HCT116 (cell line): ENCODE measurements around the gene ADGRB3. TPM values are rescaled to one million over a fixed set of nuclear protein-coding genes. Genes with fewer than 3 reads are reported as not detected.

Source experiments
- ATAC-seq: fragments of 200-7000 bp; cut with Tn5 transposase; 2 replicates; pipeline ENCODE4 v1.9.1; 2020; ENCODE audit warnings: mild to moderate bottlenecking, moderate library complexity
- BruUV-seq: library from RNA; stranded (reverse); fragments of 400-500 nt; replicated peaks from 2 replicates; lab custom pipeline; 2021; lab: Mats Ljungman, UMichigan
- CTCF ChIA-PET: fragments of 300-600 bp; sonication (Branson Sonifier 250); formaldehyde crosslinking; loops from one replicate; lab custom pipeline; 2021; ENCODE audit warnings: antibody characterized with exemption; lab: Charles Lee
- POLR2A ChIA-PET: fragments of 300-600, 350-600 bp; sonication (Branson Sonifier 250); formaldehyde crosslinking; loops from one replicate; lab custom pipeline; 2021; ENCODE audit warnings: antibody characterized with exemption; lab: Charles Lee
- RAD21 ChIA-PET, 2 experiments: fragments of 300-600 bp; sonication (Branson Sonifier 250); formaldehyde crosslinking; loops; one replicate each; lab custom pipeline; 2023; ENCODE audit warnings: low total read pairs in 2 of 2; ENCODE audit not compliant: uncharacterized antibody in 2 of 2, unreplicated experiment in 2 of 2, low non-redundant PET in 1 of 2; lab: Charles Lee
- DNase-seq: peaks from one replicate; pipeline ENCODE4 v3.0.0-alpha.2; 2010; ENCODE audit warnings: low read depth, low spot score
- H2AFZ ChIP-seq: fragments of 200-600 bp; shearing (Covaris generic), sonication (generic); 2 replicates; pipeline ENCODE4 v1.6.1; 2017; ENCODE audit warnings: low read depth, mixed run types, mixed read lengths, antibody characterized with exemption, low read length; ENCODE audit not compliant: poor library complexity, severe bottlenecking
- H3K27ac ChIP-seq: 2 replicates; pipeline ENCODE4 v1.5.1; 2012; ENCODE audit warnings: low read depth, low read length
- H3K27me3 ChIP-seq: fragments of 200-600 bp; sonication (generic); 2 replicates; pipeline ENCODE4 v1.6.1; 2016; ENCODE audit warnings: mixed run types, low read length, mixed read lengths; ENCODE audit not compliant: insufficient read depth
- H3K36me3 ChIP-seq, 2 experiments: fragments of 200-500 bp in 1 of 2; fragments of 200-600 bp in 1 of 2; sonication (Bioruptor generic) in 1 of 2; sonication (generic) in 1 of 2; 2 replicates each; pipeline versions ENCODE4 v1.5.1 to v1.6.1; 2014 to 2016; ENCODE audit warnings: low read length in 2 of 2, inconsistent platforms in 1 of 2, mixed read lengths in 1 of 2, mixed run types in 1 of 2; ENCODE audit not compliant: insufficient read depth in 2 of 2, control insufficient read depth in 1 of 2
- H3K4me1 ChIP-seq, 2 experiments: fragments of 200-600 bp in 1 of 2; sonication (generic) in 1 of 2; 2 replicates each; pipeline versions ENCODE4 v1.5.1 to v1.6.1; 2012 to 2017; ENCODE audit warnings: low read length in 2 of 2, inconsistent platforms in 1 of 2, mild to moderate bottlenecking in 1 of 2, mixed read lengths in 1 of 2, mixed run types in 1 of 2, moderate library complexity in 1 of 2; ENCODE audit not compliant: insufficient read depth in 2 of 2, control insufficient read depth in 1 of 2
- H3K4me2 ChIP-seq: fragments of 200-600 bp; sonication (generic); 2 replicates; pipeline ENCODE4 v1.6.1; 2017; ENCODE audit warnings: mixed run types, low read length, mixed read lengths
- H3K4me3 ChIP-seq, 2 experiments: fragments of 200-600 bp in 1 of 2; sonication (generic) in 1 of 2; replicated peaks in 1 of 2; 2 replicates each; pipeline ENCODE4 v1.5.1; 2011 to 2016; ENCODE audit warnings: low read length in 2 of 2, control low read depth in 1 of 2, low read depth in 1 of 2, mild to moderate bottlenecking in 1 of 2, mixed read lengths in 1 of 2, mixed run types in 1 of 2
- H3K79me2 ChIP-seq: fragments of 200-600 bp; sonication (generic); 2 replicates; pipeline ENCODE4 v1.6.1; 2017; ENCODE audit warnings: mild to moderate bottlenecking, mixed run types, low read length, moderate library complexity, mixed read lengths; ENCODE audit not compliant: insufficient read depth
- H3K9ac ChIP-seq: fragments of 200-600 bp; sonication (generic); 2 replicates; pipeline ENCODE4 v1.6.1; 2016; ENCODE audit warnings: low read length, mixed read lengths
- H3K9me2 ChIP-seq: fragments of 200-600 bp; sonication (generic), shearing (Covaris generic); 2 replicates; pipeline ENCODE4 v1.6.1; 2017; ENCODE audit warnings: mixed run types, mild to moderate bottlenecking, moderate library complexity; ENCODE audit not compliant: insufficient read depth
- H3K9me3 ChIP-seq, 2 experiments: fragments of 200-500 bp in 1 of 2; fragments of 200-600 bp in 1 of 2; sonication (Bioruptor generic) in 1 of 2; sonication (generic) in 1 of 2; 2 replicates each; pipeline ENCODE4 v1.6.1; 2014 to 2017; ENCODE audit warnings: low read length in 2 of 2, mixed read lengths in 2 of 2, inconsistent platforms in 1 of 2, low read depth in 1 of 2, mild to moderate bottlenecking in 1 of 2, mixed run types in 1 of 2, moderate library complexity in 1 of 2; ENCODE audit not compliant: control insufficient read depth in 1 of 2, insufficient read depth in 1 of 2
- H4K20me1 ChIP-seq: fragments of 200-600 bp; sonication (generic), shearing (Covaris generic); 2 replicates; pipeline ENCODE4 v1.6.1; 2017; ENCODE audit warnings: mixed run types, mild to moderate bottlenecking, moderate library complexity; ENCODE audit not compliant: insufficient read depth
- ATF3 ChIP-seq: IDR thresholded peaks from 2 replicates; pipeline ENCODE4 v1.6.1; 2012
- ELF1 ChIP-seq: IDR thresholded peaks from 2 replicates; pipeline ENCODE4 v1.6.1; 2012; ENCODE audit warnings: low read depth, borderline replicate concordance
- EZH2 ChIP-seq: fragments of 200-600 bp; sonication (generic); IDR thresholded peaks from 2 replicates; pipeline ENCODE4 v1.6.1; 2017; ENCODE audit warnings: antibody characterized with exemption, mixed run types
- FOSL1 ChIP-seq: IDR thresholded peaks from 2 replicates; pipeline ENCODE4 v1.6.1; 2012; ENCODE audit warnings: low read depth
- JUND ChIP-seq: IDR thresholded peaks from 2 replicates; pipeline ENCODE4 v1.6.1; 2012
- MAX ChIP-seq: IDR thresholded peaks from 2 replicates; pipeline ENCODE4 v1.6.1; 2012
- POLR2AphosphoS5 ChIP-seq: IDR thresholded peaks from 2 replicates; pipeline ENCODE4 v1.6.1; 2011; ENCODE audit warnings: mild to moderate bottlenecking, low read depth, low read length, moderate library complexity
- REST ChIP-seq: IDR thresholded peaks from 2 replicates; pipeline ENCODE4 v1.6.1; 2012; ENCODE audit warnings: low read depth
- SP1 ChIP-seq: IDR thresholded peaks from 2 replicates; pipeline ENCODE4 v1.6.1; 2012; ENCODE audit warnings: low read depth
- SRF ChIP-seq: IDR thresholded peaks from 2 replicates; pipeline ENCODE4 v1.6.1; 2012; ENCODE audit warnings: low read depth
- TCF7L2 ChIP-seq: IDR thresholded peaks from 2 replicates; pipeline ENCODE4 v1.7.0; 2011; ENCODE audit warnings: borderline replicate concordance, inconsistent platforms; ENCODE audit not compliant: insufficient read depth, insufficient read length; ENCODE audit errors: extremely low read depth
- YY1 ChIP-seq: IDR thresholded peaks from 2 replicates; pipeline ENCODE4 v1.6.1; 2011; ENCODE audit warnings: low read length, low read depth, moderate library complexity, mild to moderate bottlenecking; ENCODE audit not compliant: insufficient replicate concordance; ENCODE audit errors: extremely low read depth
- ZNF274 ChIP-seq: fragments of 200-500 bp; sonication (Bioruptor generic); IDR thresholded peaks from 2 replicates; pipeline ENCODE4 v1.6.1; 2014; ENCODE audit warnings: mild to moderate bottlenecking, low read depth, low read length, inconsistent platforms
- intact Hi-C: fragments of 100-400 bp; cut with micrococcal nuclease; formaldehyde crosslinking; loops from 2 replicates; pipeline ENCODE4 v1.10.0; 2022
- total RNA-seq: library from RNA; stranded (reverse); gene quantifications from one replicate; pipeline ENCODE4 v1.2.1, GENCODE V29; 2021; ENCODE audit not compliant: unreplicated experiment
- TF ChIP-seq, protein P1 (sequence below): IDR thresholded peaks from 2 replicates; pipeline ENCODE4 v1.6.1; 2011; ENCODE audit warnings: mild to moderate bottlenecking, low read length, moderate library complexity; ENCODE audit not compliant: insufficient replicate concordance; ENCODE audit errors: extremely low read depth
- TF ChIP-seq, protein P2 (sequence below), 3 experiments: fragments of 200-600 bp in 1 of 3; sonication (generic) in 1 of 3; IDR thresholded peaks in 2 of 3; conservative IDR thresholded peaks in 1 of 3; 2 replicates each; pipeline ENCODE4 v1.5.1; 2012 to 2017; ENCODE audit warnings: low read depth in 2 of 3, low read length in 2 of 3, antibody characterized with exemption in 1 of 3, borderline replicate concordance in 1 of 3, control low read depth in 1 of 3, mild to moderate bottlenecking in 1 of 3, mixed read lengths in 1 of 3, mixed run types in 1 of 3, moderate library complexity in 1 of 3; ENCODE audit not compliant: insufficient read depth in 1 of 3

The ADGRB3 gene
- total RNA-seq, 1 experiment from 2014 or later = not detected

GRCh38 chr6:68711386-68712000, 76.4 kb downstream of the ADGRB3 start:
- Histone ChIP-seq H3K27me3 (no peaks in the 10 kb centered on the region), H3K4me3 (no peak overlapping the region), H2AFZ (no peak overlapping the region), H3K9me3 (peaks cover 5 to 17% of the 10 kb centered on the region in 2 experiments; a peak in 2 of 4 replicates), H3K36me3 (no peaks in the 10 kb centered on the region), H4K20me1 (no peaks in the 10 kb centered on the region), H3K79me2 (no peaks in the 10 kb centered on the region), H3K4me2 (no peak overlapping the region), H3K9ac (no peak overlapping the region), H3K27ac (no peak overlapping the region), H3K9me2 (no peaks in the 10 kb centered on the region), H3K4me1 (no peaks in the 10 kb centered on the region)
- TF ChIP-seq FOSL1 (no peak), YY1 (no peak), MAX (no peak), SP1 (no peak), TCF7L2 (no peak), ZNF274 (no peak), REST (no peak), ATF3 (no peak), EZH2 (no peak), SRF (no peak), POLR2AphosphoS5 (no peak), JUND (no peak), ELF1 (no peak)
- TF ChIP-seq, protein P1, sequence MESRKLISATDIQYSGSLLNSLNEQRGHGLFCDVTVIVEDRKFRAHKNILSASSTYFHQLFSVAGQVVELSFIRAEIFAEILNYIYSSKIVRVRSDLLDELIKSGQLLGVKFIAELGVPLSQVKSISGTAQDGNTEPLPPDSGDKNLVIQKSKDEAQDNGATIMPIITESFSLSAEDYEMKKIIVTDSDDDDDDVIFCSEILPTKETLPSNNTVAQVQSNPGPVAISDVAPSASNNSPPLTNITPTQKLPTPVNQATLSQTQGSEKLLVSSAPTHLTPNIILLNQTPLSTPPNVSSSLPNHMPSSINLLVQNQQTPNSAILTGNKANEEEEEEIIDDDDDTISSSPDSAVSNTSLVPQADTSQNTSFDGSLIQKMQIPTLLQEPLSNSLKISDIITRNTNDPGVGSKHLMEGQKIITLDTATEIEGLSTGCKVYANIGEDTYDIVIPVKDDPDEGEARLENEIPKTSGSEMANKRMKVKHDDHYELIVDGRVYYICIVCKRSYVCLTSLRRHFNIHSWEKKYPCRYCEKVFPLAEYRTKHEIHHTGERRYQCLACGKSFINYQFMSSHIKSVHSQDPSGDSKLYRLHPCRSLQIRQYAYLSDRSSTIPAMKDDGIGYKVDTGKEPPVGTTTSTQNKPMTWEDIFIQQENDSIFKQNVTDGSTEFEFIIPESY = no peak
- TF ChIP-seq, protein P2, sequence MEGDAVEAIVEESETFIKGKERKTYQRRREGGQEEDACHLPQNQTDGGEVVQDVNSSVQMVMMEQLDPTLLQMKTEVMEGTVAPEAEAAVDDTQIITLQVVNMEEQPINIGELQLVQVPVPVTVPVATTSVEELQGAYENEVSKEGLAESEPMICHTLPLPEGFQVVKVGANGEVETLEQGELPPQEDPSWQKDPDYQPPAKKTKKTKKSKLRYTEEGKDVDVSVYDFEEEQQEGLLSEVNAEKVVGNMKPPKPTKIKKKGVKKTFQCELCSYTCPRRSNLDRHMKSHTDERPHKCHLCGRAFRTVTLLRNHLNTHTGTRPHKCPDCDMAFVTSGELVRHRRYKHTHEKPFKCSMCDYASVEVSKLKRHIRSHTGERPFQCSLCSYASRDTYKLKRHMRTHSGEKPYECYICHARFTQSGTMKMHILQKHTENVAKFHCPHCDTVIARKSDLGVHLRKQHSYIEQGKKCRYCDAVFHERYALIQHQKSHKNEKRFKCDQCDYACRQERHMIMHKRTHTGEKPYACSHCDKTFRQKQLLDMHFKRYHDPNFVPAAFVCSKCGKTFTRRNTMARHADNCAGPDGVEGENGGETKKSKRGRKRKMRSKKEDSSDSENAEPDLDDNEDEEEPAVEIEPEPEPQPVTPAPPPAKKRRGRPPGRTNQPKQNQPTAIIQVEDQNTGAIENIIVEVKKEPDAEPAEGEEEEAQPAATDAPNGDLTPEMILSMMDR (IDR thresholded peaks at IDR 0.05 in 2 of 3, conservative IDR thresholded peaks at IDR 0.05 in 1 of 3; ENCODE audit: borderline replicate concordance in 1 of 3, insufficient read depth in 1 of 3, low read depth in 2 of 3, low read length in 2 of 3) = no peak
- intact Hi-C loops = no loop called here
- ChIA-PET RAD21 (no interaction called here), POLR2A (no interaction called here), CTCF (no interaction called here)
- DNase-seq = no peak
- no peak for ATAC-seq
- BruUV-seq = no TSS peak
